ENCODE results near the gene RPL6. TPM values are rescaled to one million over a fixed set of nuclear protein-coding genes. Genes with fewer than 3 reads are reported as not detected.

Gene RPL6
- total RNA-seq, 2 experiments from 2014 or later = 911 to 941 TPM

DNA sequence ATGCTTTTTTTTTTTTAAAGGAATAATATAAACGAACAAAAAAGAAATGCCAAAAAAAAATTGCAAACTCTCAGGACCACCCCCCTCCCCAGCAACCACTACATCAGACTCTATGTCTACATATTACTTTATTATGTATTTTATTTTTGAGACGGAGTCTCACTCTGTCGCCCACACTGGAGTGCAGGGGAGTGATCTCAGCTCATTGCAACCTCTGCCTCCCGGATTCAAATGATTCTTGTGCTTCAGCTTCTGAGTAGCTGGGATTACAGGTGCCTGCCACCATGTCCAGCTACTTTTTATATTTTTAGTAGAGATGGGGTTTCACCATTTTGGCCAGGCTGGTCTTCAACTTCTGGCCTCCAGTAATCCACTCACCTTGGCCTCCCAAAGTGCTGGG is 50.1 kb downstream of the RPL6 start:
- POLR2A ChIA-PET = no interaction called here
- Mint-ChIP-seq H3K27me3 (no peaks in the 10 kb centered on the region), H3K9me3 (no peaks in the 10 kb centered on the region)

GRCh38 chr12:112357214-112357613 is 52.2 kb downstream of the RPL6 start:
- Mint-ChIP-seq H3K9me3 (no peaks in the 10 kb centered on the region), H3K4me1 (peaks cover 10% of the 10 kb centered on the region), H3K36me3 (ENCODE audit: low read depth) (peaks cover 2% of the 10 kb centered on the region), H3K4me3 (no peak overlapping the region), H3K27me3 (no peaks in the 10 kb centered on the region), H3K27ac (no peak overlapping the region)
- DNase-seq = no peak
- CTCF ChIA-PET = interaction anchor here (1.5 to 2.7 kb wide), 2 partner anchors 9 to 159 kb away, joined by 5 to 8 read pairs; no protein-coding TSS in a partner anchor
- POLR2A ChIA-PET = interaction anchor here (0.9 kb wide), 1 partner anchor 61 kb away, joined by 3 read pairs; the partner anchor contains the start of gene PTPN11

More for the DNA sequence above, 50.1 kb downstream of the RPL6 start:
- H3K4me1 Mint-ChIP-seq = no peaks in the 10 kb centered on the region
- CTCF ChIA-PET = no interaction called here
- no peaks in the 10 kb centered on the region for H3K36me3 Mint-ChIP-seq (ENCODE audit: low read depth)
- DNase-seq = no peak
- no peak overlapping the region for H3K4me3 Mint-ChIP-seq
- no peak overlapping the region for H3K27ac Mint-ChIP-seq

Other genes starting within 250 kb of the RPL6 start
- 10 to 100 TPM; 37.5 to 39.4 TPM for gene HECTD4, start 27.2 kb downstream of the RPL6 start, total RNA-seq
- 10 to 100 TPM; 88.1 to 92.3 TPM for gene PTPN11, start 9.3 kb upstream of the RPL6 start, total RNA-seq

Measured in activated CD4-positive, alpha-beta memory T cell treated with anti-CD3 and anti-CD28 coated beads, Interleukin-2, amount 10 ng/mL, durations not matched to agents 7 days and 5 days (primary cell).